ENCODE results near the gene MESD. TPM values are rescaled to one million over a fixed set of nuclear protein-coding genes. Genes with fewer than 3 reads are reported as not detected.

The MESD gene
- total and polyA plus RNA-seq, 7 donors = 4.6 to 9.4 (median 7.0) TPM

GRCh38 chr15:80992006-80992405, 2.4 kb upstream of the MESD start:
- WGBS, 3 donors = 64 to 70% (median 68%) methylated on average over 4 of the region's 4 CpGs
- Histone ChIP-seq H3K4me1 (peaks cover 28% of the 10 kb centered on the region), H3K27ac (peak overlapping the region; percentile 90), H3K36me3 (ENCODE audit: insufficient read depth in 1 of 2, low read depth in 1 of 2) (no peaks in the 10 kb centered on the region), H3K27me3 (ENCODE audit: insufficient read depth in 3 of 3, low read length in 2 of 3) (no peaks in the 10 kb centered on the region), H3K4me3 (no peak overlapping the region), H3K9me3 (no peaks in the 10 kb centered on the region)
- ATAC-seq (no peak), DNase-seq (no peak)
- TF ChIP-seq CTCF (IDR thresholded peaks at IDR 0.05) = no peak
- intact Hi-C loops (cut with DNase I) = no loop called here

- H3K36me3 ChIP-seq (ENCODE audit: insufficient read depth in 1 of 2, low read depth in 1 of 2) = no peaks in the 10 kb centered on the region
- 42 to 48% (median 45%) methylated on average over 5 of the region's 5 CpGs for WGBS, 3 donors
- no peaks in the 10 kb centered on the region for H3K27me3 ChIP-seq (ENCODE audit: insufficient read depth in 3 of 3, low read length in 2 of 3)
- no peak for TF ChIP-seq CTCF (IDR thresholded peaks at IDR 0.05)
- no peaks in the 10 kb centered on the region for H3K9me3 ChIP-seq
- no peak overlapping the region for H3K4me3 ChIP-seq
- peak overlapping the region; percentile 90 for H3K27ac ChIP-seq
- intact Hi-C loops (cut with DNase I) = no loop called here
- peak; percentile 61 to 73 for DNase-seq
- no peak for ATAC-seq
- peaks cover 31% of the 10 kb centered on the region for H3K4me1 ChIP-seq
Measured at GRCh38 chr15:80991421-80991820, 1.8 kb upstream of the MESD start.

GRCh38 chr15:80990955-80991354, 1.3 kb upstream of the MESD start:
- no peak for DNase-seq
- Histone ChIP-seq H3K4me3 (no peak overlapping the region), H3K36me3 (ENCODE audit: insufficient read depth in 1 of 2, low read depth in 1 of 2) (no peaks in the 10 kb centered on the region), H3K9me3 (no peaks in the 10 kb centered on the region), H3K27ac (peak overlapping the region; percentile 90), H3K4me1 (peaks cover 31% of the 10 kb centered on the region), H3K27me3 (ENCODE audit: insufficient read depth in 3 of 3, low read length in 2 of 3) (no peaks in the 10 kb centered on the region)
- no peak for TF ChIP-seq CTCF (IDR thresholded peaks at IDR 0.05)
- no peak for ATAC-seq
- 71 to 93% (median 81%) methylated on average over 1 of the region's 1 CpG for whole genome bisulfite sequencing, 3 donors
- intact Hi-C loops (cut with DNase I) = no loop called here

- WGBS, 3 donors = 0 to 2% (median 1%) methylated on average over 7 of the region's 7 CpGs
- no peak for TF ChIP-seq CTCF (IDR thresholded peaks at IDR 0.05)
- peaks cover 42% of the 10 kb centered on the region for H3K4me1 ChIP-seq
Measured at GRCh38 chr15:80989081-80989517, 520 bp downstream of the MESD start.

More at GRCh38 chr15:80989081-80989517, 520 bp downstream of the MESD start:
- Histone ChIP-seq H3K27ac (peak overlapping the region; percentile 90), H3K27me3 (ENCODE audit: insufficient read depth in 3 of 3, low read length in 2 of 3) (no peaks in the 10 kb centered on the region), H3K9me3 (no peaks in the 10 kb centered on the region), H3K4me3 (peak overlapping the region; percentile 94), H3K36me3 (ENCODE audit: insufficient read depth in 1 of 2, low read depth in 1 of 2) (no peaks in the 10 kb centered on the region)
- ATAC-seq = peak in 1 of 4 donors; percentile 40
- DNase-seq = no peak
- intact Hi-C loops (cut with DNase I) = loop anchor here in 1 of 2 donors (10.0 kb wide), 1 partner anchor 276 kb away; no protein-coding TSS in a partner anchor
